22Rv1 (cell line): Measurements from ENCODE around the gene HEXD.

Source experiments
- CTCF ChIP-seq: fragments of 450-650 bp; IDR thresholded peaks from 2 replicates; pipeline ENCODE4 v1.5.1; 2017; ENCODE audit warnings: mild to moderate bottlenecking
- ZFX ChIP-seq: fragments of 450-650 bp; IDR thresholded peaks from 2 replicates; pipeline ENCODE4 v1.6.1; 2017; ENCODE audit warnings: antibody characterized with exemption, borderline replicate concordance

- TF ChIP-seq CTCF (no peak), ZFX (no peak)
Measured at GRCh38 chr17:82436601-82437324, 18.6 kb downstream of the HEXD start.
